PC-3 (cell line): ENCODE data around the gene KCNQ1OT1.

Source experiments
- EZH2 ChIP-seq: fragments of 300-600 bp; sonication (generic); IDR thresholded peaks from one replicate; pipeline ENCODE4 v1.6.1; 2017; ENCODE audit warnings: antibody characterized with exemption, mild to moderate bottlenecking, low read length; ENCODE audit not compliant: unreplicated experiment
- TF ChIP-seq, protein P1 (sequence below): fragments of 300-600 bp; sonication (generic); conservative IDR thresholded peaks from 2 replicates; pipeline ENCODE4 v1.5.1; 2017; ENCODE audit warnings: antibody characterized with exemption, low read depth, mild to moderate bottlenecking, low read length

DNA sequence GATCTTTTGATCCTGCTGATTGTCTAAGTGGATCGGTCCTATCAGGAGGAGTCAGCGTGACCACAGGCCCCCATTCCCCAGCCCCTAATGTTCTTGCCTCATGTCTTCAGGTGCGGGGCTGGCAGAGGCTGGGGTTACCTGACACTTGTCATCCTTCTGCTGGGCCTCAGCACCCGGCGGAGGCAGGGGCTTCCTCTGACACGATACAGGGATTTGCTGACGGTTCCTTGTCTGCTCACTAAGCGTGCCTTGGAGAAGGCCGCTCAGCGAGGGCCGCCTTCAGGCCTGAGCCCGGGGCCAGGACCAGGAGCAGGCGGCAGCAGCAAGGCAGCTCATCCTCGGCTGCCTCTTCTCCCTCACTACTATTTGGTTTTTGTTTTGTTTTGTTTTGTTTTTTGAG lies 45.7 kb upstream of the KCNQ1OT1 start:
- TF ChIP-seq EZH2: no peak
- TF ChIP-seq, protein P1, sequence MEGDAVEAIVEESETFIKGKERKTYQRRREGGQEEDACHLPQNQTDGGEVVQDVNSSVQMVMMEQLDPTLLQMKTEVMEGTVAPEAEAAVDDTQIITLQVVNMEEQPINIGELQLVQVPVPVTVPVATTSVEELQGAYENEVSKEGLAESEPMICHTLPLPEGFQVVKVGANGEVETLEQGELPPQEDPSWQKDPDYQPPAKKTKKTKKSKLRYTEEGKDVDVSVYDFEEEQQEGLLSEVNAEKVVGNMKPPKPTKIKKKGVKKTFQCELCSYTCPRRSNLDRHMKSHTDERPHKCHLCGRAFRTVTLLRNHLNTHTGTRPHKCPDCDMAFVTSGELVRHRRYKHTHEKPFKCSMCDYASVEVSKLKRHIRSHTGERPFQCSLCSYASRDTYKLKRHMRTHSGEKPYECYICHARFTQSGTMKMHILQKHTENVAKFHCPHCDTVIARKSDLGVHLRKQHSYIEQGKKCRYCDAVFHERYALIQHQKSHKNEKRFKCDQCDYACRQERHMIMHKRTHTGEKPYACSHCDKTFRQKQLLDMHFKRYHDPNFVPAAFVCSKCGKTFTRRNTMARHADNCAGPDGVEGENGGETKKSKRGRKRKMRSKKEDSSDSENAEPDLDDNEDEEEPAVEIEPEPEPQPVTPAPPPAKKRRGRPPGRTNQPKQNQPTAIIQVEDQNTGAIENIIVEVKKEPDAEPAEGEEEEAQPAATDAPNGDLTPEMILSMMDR: no peak
